Fibroblast of mammary gland (primary cell): ENCODE results near the gene JPH3.

ENCODE experiments used
- DNase-seq: peaks from one replicate; pipeline ENCODE4 v3.0.0-alpha.2; 2010; ENCODE audit warnings: low read depth
- H3K4me3 ChIP-seq: 2 replicates; pipeline ENCODE4 v1.5.1; 2011; ENCODE audit warnings: low read depth, mild to moderate bottlenecking, low read length, moderate library complexity; ENCODE audit not compliant: control insufficient read depth
- CTCF ChIP-seq: conservative IDR thresholded peaks from 2 replicates; pipeline ENCODE4 v1.5.1; 2011; ENCODE audit warnings: low read depth, low read length, inconsistent platforms; ENCODE audit not compliant: control insufficient read depth, insufficient read depth

The JPH3 gene

GRCh38 chr16:87608400-87608985 lies 6.2 kb downstream of the JPH3 start:
- peak; percentile 57 for DNase-seq
- no peak for TF ChIP-seq CTCF
- no peak overlapping the region for H3K4me3 ChIP-seq

GRCh38 chr16:87610026-87610425 lies 7.7 kb downstream of the JPH3 start:
- no peak for DNase-seq
- TF ChIP-seq CTCF, result no peak
- H3K4me3 ChIP-seq, result no peak overlapping the region

- no peak for DNase-seq
- no peak overlapping the region for H3K4me3 ChIP-seq
- no peak for TF ChIP-seq CTCF
Observed at GRCh38 chr16:87611456-87611855, 9.1 kb downstream of the JPH3 start.

- DNase-seq, result no peak
- TF ChIP-seq CTCF, result no peak
- no peak overlapping the region for H3K4me3 ChIP-seq
Observed at GRCh38 chr16:87613961-87614360, 11.7 kb downstream of the JPH3 start.

GRCh38 chr16:87615621-87616041 lies 13.3 kb downstream of the JPH3 start:
- TF ChIP-seq CTCF, result no peak
- no peak overlapping the region for H3K4me3 ChIP-seq
- DNase-seq, result no peak

- no peak for TF ChIP-seq CTCF
- DNase-seq, result no peak
- H3K4me3 ChIP-seq, result no peak overlapping the region
Observed at GRCh38 chr16:87616556-87616955, 14.2 kb downstream of the JPH3 start.

- no peak for DNase-seq
- H3K4me3 ChIP-seq, result no peak overlapping the region
- TF ChIP-seq CTCF, result no peak
Observed at GRCh38 chr16:87618216-87618615, 15.9 kb downstream of the JPH3 start.
